Astrocyte (in vitro differentiated cells and primary cell): ENCODE data around the gene CD9. TPM values are rescaled to one million over a fixed set of nuclear protein-coding genes. Genes with fewer than 3 reads are reported as not detected.

Experiments
- DNase-seq: peaks from one replicate; pipeline ENCODE4 v3.0.0-alpha.2; 2010; ENCODE audit warnings: low read depth
- FAIRE-seq: peaks from 2 replicates; lab custom pipeline; 2011; peaks lifted over from hg19 to GRCh38; lab: Jason Lieb, UNC
- H2AFZ ChIP-seq: 2 replicates; pipeline ENCODE4 v1.6.0; 2012; ENCODE audit warnings: low read depth, low read length, inconsistent platforms
- H3K27ac ChIP-seq: 2 replicates; pipeline ENCODE4 v1.5.1; 2011; ENCODE audit warnings: low read depth, low read length, inconsistent platforms
- H3K27me3 ChIP-seq: 2 replicates; pipeline ENCODE4 v1.6.0; 2011; ENCODE audit warnings: low read length, inconsistent platforms; ENCODE audit not compliant: insufficient read depth
- H3K36me3 ChIP-seq: 2 replicates; pipeline ENCODE4 v1.5.1; 2011; ENCODE audit warnings: low read length, inconsistent platforms; ENCODE audit not compliant: insufficient read depth
- H3K4me1 ChIP-seq: 2 replicates; pipeline ENCODE4 v1.5.1; 2011; ENCODE audit warnings: low read length, inconsistent platforms; ENCODE audit not compliant: insufficient read depth
- H3K4me2 ChIP-seq: 2 replicates; pipeline ENCODE4 v1.6.0; 2012; ENCODE audit warnings: low read length, inconsistent platforms
- H3K4me3 ChIP-seq: 2 replicates; pipeline ENCODE4 v1.5.1; 2011; ENCODE audit warnings: low read depth, mild to moderate bottlenecking, low read length, inconsistent platforms; ENCODE audit not compliant: insufficient read depth
- H3K79me2 ChIP-seq: 2 replicates; pipeline ENCODE4 v1.6.0; 2012; ENCODE audit warnings: mild to moderate bottlenecking, low read length, inconsistent platforms; ENCODE audit not compliant: insufficient read depth
- H3K9ac ChIP-seq: 2 replicates; pipeline ENCODE4 v1.6.0; 2012; ENCODE audit warnings: mild to moderate bottlenecking, low read length, inconsistent platforms
- H3K9me3 ChIP-seq: 2 replicates; pipeline ENCODE4 v1.5.1; 2012; ENCODE audit warnings: low read depth, mild to moderate bottlenecking, low read length, inconsistent platforms; ENCODE audit not compliant: insufficient read depth
- H4K20me1 ChIP-seq: 2 replicates; pipeline ENCODE4 v1.6.0; 2012; ENCODE audit warnings: low read length, inconsistent platforms; ENCODE audit not compliant: insufficient read depth
- H3K27ac Mint-ChIP-seq: one replicate; pipeline ENCODE4 v1.8.0; 2021; ENCODE audit warnings: mild to moderate bottlenecking, mixed read lengths; ENCODE audit not compliant: unreplicated experiment
- H3K27me3 Mint-ChIP-seq: one replicate; pipeline ENCODE4 v1.8.0; 2021; ENCODE audit warnings: low read depth, mixed read lengths; ENCODE audit not compliant: unreplicated experiment
- H3K36me3 Mint-ChIP-seq: one replicate; pipeline ENCODE4 v1.8.0; 2021; ENCODE audit warnings: low read depth, mixed read lengths; ENCODE audit not compliant: unreplicated experiment
- H3K4me1 Mint-ChIP-seq: one replicate; pipeline ENCODE4 v1.8.0; 2021; ENCODE audit warnings: low read depth, mixed read lengths; ENCODE audit not compliant: unreplicated experiment
- H3K4me3 Mint-ChIP-seq: one replicate; pipeline ENCODE4 v1.8.0; 2021; ENCODE audit warnings: mild to moderate bottlenecking, moderate library complexity, mixed read lengths; ENCODE audit not compliant: unreplicated experiment
- H3K9me3 Mint-ChIP-seq: one replicate; pipeline ENCODE4 v1.8.0; 2021; ENCODE audit warnings: mild to moderate bottlenecking, mixed read lengths; ENCODE audit not compliant: unreplicated experiment
- CTCF ChIP-seq: IDR thresholded peaks from 2 replicates; pipeline ENCODE4 v1.5.1; 2011; ENCODE audit warnings: low read depth, mild to moderate bottlenecking, inconsistent platforms, low read length, moderate library complexity; ENCODE audit not compliant: insufficient read depth
- EZH2 ChIP-seq: IDR thresholded peaks from 2 replicates; pipeline ENCODE4 v1.6.1; 2012; ENCODE audit warnings: mild to moderate bottlenecking, low read length, inconsistent platforms; ENCODE audit not compliant: insufficient read depth
- total RNA-seq: library from RNA; stranded (reverse); gene quantifications from 2 replicates; pipeline ENCODE4 v1.2.1, GENCODE V29; 2021

Gene CD9
- total RNA-seq, 1 donor from 2014 or later, result 52.2 TPM

DNA sequence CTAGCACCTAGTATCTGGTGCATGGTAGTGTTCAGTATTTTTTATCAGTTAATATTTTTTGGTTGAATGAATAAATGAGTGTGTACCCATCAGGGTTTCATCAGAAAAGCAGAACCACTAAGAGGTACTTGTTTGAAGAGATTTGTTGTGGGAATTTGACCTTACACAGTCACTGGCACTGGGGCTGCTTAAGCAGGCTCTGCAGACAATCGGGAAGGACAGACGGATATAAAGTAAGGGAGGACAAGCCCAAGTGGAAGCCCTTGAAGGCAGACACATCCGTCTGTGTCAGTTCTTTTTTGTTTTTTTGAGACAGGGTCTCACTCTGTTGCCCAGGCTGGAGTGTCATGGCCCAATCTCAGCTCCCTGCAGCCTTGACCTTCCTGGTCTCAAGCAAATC, 38.7 kb downstream of the CD9 start:
- Histone ChIP-seq H2AFZ (no peak overlapping the region), H3K4me3 (no peak overlapping the region), H3K9ac (no peak overlapping the region), H3K27ac (no peak overlapping the region), H3K4me2 (no peak overlapping the region), H4K20me1 (no peaks in the 10 kb centered on the region), H3K79me2 (no peaks in the 10 kb centered on the region), H3K27me3 (no peaks in the 10 kb centered on the region), H3K4me1 (no peaks in the 10 kb centered on the region), H3K36me3 (peaks cover 5% of the 10 kb centered on the region), H3K9me3 (no peaks in the 10 kb centered on the region)
- H3K4me1 Mint-ChIP-seq, result peaks cover 2% of the 10 kb centered on the region
- peaks cover 7% of the 10 kb centered on the region for H3K36me3 Mint-ChIP-seq
- no peak for DNase-seq
- H3K4me3 Mint-ChIP-seq, result no peak overlapping the region
- no peaks in the 10 kb centered on the region for H3K9me3 Mint-ChIP-seq
- TF ChIP-seq EZH2 (no peak), CTCF (no peak)
- H3K27me3 Mint-ChIP-seq, result peaks cover 2% of the 10 kb centered on the region
- no peak for FAIRE-seq
- no peak overlapping the region for H3K27ac Mint-ChIP-seq

DNA sequence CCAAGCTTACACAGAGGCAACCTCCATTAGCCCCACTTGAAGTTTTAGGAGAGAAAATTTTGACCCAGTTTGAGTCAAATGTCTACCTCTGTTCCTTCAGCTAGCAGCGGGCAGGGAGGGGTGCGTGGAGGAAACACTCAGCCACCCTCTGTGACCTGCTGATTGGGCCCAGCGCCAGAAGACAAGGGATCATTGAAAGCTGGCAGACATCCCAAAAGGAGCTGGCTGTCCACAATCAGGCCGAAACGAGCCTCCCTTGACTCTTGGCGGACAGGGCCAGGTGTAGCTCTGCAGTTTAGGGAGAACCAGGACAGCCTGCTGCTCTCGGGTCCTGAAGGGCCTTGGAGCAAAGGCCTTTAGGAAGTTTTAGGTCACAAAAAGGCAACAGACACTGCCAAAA, 41.3 kb downstream of the CD9 start:
- FAIRE-seq (no peak), DNase-seq (no peak)
- Histone ChIP-seq H3K36me3 (peaks cover 2% of the 10 kb centered on the region), H3K27ac (no peak overlapping the region), H3K4me1 (no peaks in the 10 kb centered on the region), H3K27me3 (no peaks in the 10 kb centered on the region), H3K9ac (no peak overlapping the region), H4K20me1 (no peaks in the 10 kb centered on the region), H3K4me2 (no peak overlapping the region), H3K9me3 (no peaks in the 10 kb centered on the region), H3K4me3 (no peak overlapping the region), H2AFZ (no peak overlapping the region), H3K79me2 (no peaks in the 10 kb centered on the region)
- Mint-ChIP-seq H3K9me3 (peaks cover 12% of the 10 kb centered on the region), H3K4me1 (no peaks in the 10 kb centered on the region), H3K36me3 (peaks cover 3% of the 10 kb centered on the region), H3K4me3 (no peak overlapping the region), H3K27me3 (peaks cover 2% of the 10 kb centered on the region), H3K27ac (no peak overlapping the region)
- TF ChIP-seq CTCF (no peak), EZH2 (no peak)

DNA sequence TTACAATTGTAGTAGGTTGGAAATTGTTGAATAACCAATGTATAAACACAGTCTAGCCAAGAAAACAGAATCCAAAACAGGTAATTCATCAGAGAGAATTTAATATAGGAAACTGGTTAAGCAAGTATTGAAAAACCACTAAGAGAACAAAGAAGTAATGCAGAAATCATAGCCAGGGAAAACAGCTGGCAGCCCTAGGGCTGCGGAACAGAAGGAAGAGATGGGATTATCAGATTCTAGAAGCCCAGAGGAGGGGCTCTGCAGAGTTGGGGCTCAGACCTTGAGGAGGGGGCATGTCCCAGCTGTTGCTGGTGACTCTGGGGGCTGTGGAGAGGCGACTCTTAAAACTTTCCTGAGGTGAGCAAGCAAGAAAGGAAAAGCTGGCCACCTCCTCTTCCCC, 49.4 kb downstream of the CD9 start:
- H3K4me3 Mint-ChIP-seq, result no peak overlapping the region
- Histone ChIP-seq H3K27me3 (peaks cover 5% of the 10 kb centered on the region), H3K4me3 (no peak overlapping the region), H3K27ac (no peak overlapping the region), H3K79me2 (no peaks in the 10 kb centered on the region), H3K9ac (no peak overlapping the region), H3K9me3 (no peaks in the 10 kb centered on the region), H4K20me1 (no peaks in the 10 kb centered on the region), H3K4me1 (no peaks in the 10 kb centered on the region), H2AFZ (no peak overlapping the region), H3K4me2 (no peak overlapping the region), H3K36me3 (no peaks in the 10 kb centered on the region)
- FAIRE-seq (no peak), DNase-seq (no peak)
- no peak overlapping the region for H3K27ac Mint-ChIP-seq
- H3K27me3 Mint-ChIP-seq, result peaks cover 34% of the 10 kb centered on the region
- H3K36me3 Mint-ChIP-seq, result no peaks in the 10 kb centered on the region
- TF ChIP-seq CTCF, result no peak
- peaks cover 7% of the 10 kb centered on the region for H3K9me3 Mint-ChIP-seq
- H3K4me1 Mint-ChIP-seq, result no peaks in the 10 kb centered on the region
